Stimulated activated CD4-positive, alpha-beta T cell treated with anti-CD3 and anti-CD28 coated beads, Interleukin-15, amount 100 ng/mL, for 1 hour (primary cell): ENCODE measurements around the gene ELFN1.
"Not testable (repeated sequence)": the region's sequence is repeated elsewhere in the genome, so short reads cannot be mapped to it uniquely, and the experiment has no call there.

Source experiments
- DNase-seq, 2 donors: peaks; one replicate each; pipeline ENCODE4 v3.0.0-alpha.2; 2020; ENCODE audit warnings: low read depth in 1 of 2, low spot score in 1 of 2

The ELFN1 gene

GRCh38 chr7:1707756-1708595 is 37.9 kb downstream of the ELFN1 start:
- no peak for DNase-seq

DNA sequence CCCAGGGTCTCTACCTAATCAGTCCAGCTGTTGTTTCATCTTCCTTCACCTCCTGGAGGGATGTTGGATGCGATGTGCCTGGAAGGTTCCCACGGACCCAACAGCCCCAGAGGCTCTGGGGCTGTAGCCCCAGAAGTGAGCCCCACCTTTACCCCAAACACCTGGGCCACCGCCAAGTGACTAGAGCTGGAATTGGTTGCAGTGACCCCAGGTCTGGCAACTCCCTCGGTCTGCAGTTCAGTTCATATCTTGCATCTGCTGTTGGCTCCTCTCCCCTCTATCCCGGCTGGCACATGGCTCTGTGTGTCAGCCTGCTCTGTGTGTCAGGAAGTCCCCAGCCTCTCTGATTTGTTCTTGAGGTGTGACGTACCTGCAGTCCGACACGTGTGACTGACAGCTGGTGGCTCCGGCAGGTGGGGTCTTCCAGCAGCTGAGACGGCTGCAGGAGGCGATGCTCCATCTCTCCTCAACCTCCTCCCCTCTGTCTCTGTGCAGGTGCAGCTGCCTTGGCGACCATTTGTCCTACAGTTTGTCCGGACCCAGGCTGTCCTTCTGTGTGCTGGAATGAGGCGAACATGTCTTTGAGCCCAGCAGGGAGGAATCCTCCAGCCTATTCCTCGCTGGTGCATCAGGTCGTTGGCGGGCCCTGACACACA is 38.6 kb downstream of the ELFN1 start:
- no peak for DNase-seq

- DNase-seq: no peak
Measured at GRCh38 chr7:1709281-1709680, 39.2 kb downstream of the ELFN1 start.

DNA sequence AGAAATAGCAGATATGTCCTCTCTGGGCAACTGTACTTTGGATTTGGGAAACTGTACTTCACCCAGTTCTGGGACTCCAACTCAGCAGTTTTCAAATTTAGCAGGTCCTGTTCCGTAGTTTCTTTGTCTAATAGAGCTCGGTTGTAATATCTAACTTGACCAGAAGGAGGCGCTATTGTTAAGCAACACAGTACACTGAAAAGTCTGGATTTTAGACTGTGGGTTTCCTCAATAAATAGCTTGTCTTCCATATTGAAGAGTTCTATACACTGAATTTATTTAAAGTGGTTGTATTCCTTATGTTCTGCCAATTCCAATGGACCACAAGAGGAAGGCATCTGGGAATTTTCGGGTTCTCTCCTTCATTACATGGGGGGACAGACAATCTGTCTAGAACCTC is 39.8 kb downstream of the ELFN1 start:
- no peak for DNase-seq

DNA sequence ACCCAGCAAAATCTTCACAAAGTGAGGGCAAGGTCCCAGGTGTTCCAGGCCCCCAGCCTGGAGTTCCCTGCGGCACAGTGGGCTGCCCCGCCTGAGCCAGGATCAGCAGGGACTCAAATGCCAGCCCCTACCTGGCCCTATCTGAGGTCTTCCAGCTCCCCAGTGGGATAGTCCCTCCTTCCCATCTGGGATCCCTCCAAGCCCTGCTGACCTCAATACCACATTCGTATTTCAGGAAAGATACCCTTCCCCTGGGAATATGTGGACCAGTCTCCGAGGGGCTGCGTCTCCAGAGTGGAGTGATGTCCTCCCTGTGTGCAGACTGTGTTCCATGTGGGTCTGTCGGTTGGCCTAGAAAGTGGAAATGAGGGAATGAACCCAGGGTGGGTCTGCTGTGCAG is 40.9 kb downstream of the ELFN1 start:
- no peak for DNase-seq

- DNase-seq: no peak
Measured at GRCh38 chr7:1712907-1713501, 42.9 kb downstream of the ELFN1 start.

DNA sequence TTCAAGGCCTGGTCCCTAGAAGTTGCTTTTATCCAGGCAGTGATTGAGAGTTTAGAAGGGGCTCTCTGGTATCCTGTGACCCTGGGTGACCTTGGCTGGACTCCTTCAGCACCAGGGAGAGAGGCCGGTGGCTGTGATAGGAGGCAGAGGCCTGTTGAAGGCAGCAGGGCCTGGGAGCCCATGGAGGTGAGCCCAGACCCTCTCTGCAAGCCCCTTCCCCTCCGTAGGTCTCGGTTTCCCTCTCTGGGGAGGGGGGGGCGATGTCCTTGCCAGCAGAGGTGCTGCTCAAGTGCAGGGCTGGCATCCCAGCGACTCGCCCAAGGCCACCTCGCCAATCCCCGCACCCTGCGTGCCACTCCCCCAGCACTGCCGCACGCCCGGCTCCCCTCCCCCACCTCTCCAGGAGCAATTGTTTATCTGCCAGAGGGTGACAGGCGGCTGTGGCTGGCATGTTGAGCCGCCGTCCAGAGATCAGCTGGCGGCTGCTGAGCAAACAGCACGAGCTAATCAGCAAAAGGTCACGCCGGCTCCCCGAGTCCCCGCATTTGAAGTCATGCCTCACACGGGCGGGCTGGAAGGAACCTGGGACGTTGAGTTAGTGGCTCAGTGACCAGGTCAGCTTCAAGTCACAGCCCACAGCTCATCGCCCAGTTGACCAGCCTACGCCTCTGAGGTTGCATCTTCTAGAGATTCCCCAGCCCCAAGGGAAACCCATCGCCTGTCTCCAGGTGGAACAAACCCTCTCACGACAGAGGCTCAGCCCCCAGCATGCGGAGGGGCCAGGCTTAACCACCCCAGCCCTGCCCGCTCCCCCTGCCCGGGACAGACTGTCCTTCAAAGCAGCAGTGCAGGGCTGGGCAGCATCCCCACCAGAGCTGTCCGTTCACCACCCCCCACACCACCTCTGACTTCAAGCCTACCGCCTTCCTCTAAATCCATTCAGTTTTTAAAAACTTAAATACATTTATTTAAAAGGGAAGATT is 43.7 kb downstream of the ELFN1 start:
- no peak for DNase-seq

DNA sequence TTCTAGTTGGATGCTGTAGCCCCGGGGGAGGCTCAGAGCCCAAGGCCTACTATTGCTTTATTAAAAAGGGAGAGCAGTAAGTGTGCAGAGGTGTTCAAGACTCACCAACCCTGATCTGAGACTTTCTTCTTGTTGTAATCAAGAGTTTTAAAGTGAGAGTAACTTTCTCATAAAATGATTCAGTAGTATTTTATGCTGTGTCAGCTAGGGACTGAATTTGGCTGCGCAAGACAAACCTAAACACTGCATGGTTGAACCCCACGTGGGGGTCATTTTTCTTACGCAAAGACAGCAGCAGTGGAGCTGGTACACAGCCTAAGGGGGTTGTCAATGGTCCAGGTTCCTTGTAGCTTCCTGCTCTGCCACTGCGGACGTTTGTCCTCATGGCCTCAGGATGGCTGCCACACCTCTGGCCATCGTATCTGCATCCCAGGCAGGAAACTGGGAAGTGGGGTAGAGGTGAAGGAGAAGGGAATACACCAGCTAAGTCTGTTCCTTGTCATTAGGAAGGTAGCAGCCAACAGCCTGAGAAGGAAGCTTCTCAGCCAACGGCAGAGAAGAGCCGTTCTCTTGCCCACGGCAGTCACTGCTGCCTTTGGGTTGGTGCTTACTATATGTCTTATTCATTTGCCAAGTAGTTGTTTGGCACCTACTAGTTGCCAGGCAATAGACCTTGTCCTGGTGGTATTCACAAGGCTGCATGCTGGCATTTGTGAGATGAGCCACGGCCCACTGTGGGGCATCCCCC is 44.7 kb downstream of the ELFN1 start:
- DNase-seq: no peak

- DNase-seq: no peak
Measured at GRCh38 chr7:1715331-1715625, 45.2 kb downstream of the ELFN1 start.

DNA sequence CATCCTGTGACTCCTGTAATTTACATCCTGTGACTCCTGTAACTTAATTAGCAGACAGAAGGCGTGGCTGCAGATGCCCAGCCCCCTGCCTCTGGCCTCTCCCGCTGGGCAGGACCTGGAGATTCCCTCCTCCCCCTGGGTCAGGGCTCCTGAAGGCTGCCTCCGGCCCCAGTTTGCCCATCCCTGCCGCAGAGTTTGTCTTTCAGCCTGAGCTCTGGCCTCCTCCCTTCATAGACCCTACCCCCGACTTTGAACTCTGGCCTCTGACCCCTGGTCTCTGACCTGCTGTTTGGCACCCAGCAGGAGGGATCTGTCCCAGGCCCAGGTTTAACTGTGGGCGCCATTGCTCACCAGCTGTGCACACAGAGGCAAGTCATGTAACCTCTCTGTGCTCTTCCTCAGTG is 45.6 kb downstream of the ELFN1 start:
- DNase-seq: no peak

GRCh38 chr7:1716263-1717094 is 46.4 kb downstream of the ELFN1 start:
- DNase-seq: no peak

DNA sequence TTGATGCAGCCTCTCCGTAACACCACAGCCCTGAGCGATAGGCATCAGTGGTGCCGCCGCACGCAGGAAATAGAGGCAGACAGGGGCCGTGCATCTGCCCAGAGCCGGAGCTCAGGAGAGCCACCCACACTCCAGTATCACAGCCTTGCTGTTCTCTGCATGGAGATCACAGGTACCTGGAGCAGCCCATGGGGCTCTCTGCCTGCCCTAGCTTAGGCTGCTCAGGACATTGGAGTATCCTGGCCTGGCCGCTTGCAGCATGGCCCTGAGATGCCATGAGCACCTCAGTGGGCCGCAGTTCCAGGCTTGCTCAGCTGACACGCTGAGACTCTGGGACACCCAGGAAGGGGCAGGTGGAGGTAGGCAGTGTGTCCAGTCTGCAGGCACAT is 47.0 kb downstream of the ELFN1 start:
- DNase-seq: no peak

DNA sequence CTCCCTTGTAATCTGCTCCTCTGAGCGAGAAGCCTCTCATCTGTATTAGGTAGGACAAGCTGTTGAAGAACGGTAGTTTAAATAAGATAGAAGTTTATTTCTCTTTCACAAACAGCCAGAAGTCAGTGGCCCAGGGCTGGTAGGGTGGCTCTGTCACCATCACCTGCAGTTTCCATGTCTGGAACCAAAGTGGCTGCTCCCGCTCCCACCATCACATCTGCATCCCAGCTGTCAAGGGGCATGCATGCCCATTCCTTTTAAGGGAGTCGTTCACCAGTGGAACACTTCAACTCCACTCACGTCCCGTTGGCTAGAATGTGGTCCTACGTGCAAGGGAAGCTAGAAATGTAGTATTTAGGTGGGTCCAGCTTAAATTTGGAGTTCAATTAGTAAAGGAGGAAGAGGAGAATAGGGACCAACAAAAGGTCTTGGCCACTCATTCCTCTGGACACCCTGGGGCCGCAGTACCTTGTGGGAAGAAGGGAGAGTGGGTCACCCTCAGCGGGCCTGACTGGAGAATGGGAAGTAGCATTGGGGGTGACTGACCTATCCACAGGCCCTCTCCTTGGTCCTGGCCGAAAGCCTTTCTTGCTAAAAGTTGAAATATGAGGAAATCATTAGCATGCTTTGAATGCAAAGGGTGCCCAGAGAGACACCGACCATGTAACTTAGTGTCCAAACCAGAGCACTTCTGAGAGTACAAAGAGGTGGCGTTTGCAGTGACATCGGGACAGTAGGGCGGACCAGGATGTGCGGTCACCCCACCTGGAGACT is 48.0 kb downstream of the ELFN1 start:
- DNase-seq: no peak

- not testable (repeated sequence) for DNase-seq
Measured at GRCh38 chr7:1718850-1719249, 48.8 kb downstream of the ELFN1 start.

DNA sequence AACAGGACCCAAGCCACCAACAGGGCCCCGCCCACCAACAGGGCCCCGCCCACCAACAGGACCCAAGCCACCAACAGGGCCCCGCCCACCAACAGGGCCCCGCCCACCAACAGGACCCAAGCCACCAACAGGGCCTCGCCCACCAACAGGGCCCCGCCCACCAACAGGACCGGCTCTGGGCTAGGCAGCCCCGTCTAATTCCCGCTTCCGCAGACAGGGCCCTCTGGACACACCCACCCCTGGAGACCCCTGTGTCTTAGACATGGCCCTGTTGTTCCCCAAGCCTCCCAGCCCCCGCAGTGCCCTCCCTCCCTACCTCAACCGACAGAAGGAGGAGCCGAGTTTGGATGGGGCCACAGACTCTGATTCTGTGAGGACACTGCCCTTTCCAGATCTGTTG is 49.2 kb downstream of the ELFN1 start:
- DNase-seq: not testable (repeated sequence)

DNA sequence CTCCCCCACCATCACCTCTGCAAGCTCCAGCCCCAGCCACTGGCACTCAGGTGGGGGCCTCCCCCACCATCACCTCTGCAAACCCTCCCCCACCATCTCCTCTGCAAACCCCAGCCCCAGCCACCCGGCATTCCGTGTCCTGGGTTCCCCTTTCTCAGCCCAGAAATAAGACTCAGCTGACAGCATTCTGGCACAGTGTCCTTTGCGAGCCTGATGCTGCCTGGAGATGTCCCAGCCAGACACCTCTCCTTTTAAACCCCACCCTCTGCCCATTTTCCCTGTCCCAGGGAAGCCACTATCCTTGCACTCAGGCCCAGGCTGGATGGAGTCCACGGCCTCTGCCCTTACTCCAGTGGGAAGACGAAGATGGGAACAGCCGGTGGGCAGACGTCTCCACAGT is 49.8 kb downstream of the ELFN1 start:
- DNase-seq: no peak

- no peak for DNase-seq
Measured at GRCh38 chr7:1720326-1720725, 50.2 kb downstream of the ELFN1 start.

GRCh38 chr7:1721047-1721690 is 51.1 kb downstream of the ELFN1 start:
- DNase-seq: no peak

GRCh38 chr7:1723254-1723653 is 53.2 kb downstream of the ELFN1 start:
- DNase-seq: no peak
